NCI-H2171 (cell line): Measurements from ENCODE around the gene CDC42BPA.

Source experiments
- DNase-seq: peaks from one replicate; lab custom pipeline; 2025; lab: John Stamatoyannopoulos, UW

CDC42BPA gene

GRCh38 chr1:226943156-226943555, 375.1 kb downstream of the CDC42BPA start:
- DNase-seq, result no peak

GRCh38 chr1:226942392-226942791, 375.9 kb downstream of the CDC42BPA start:
- DNase-seq, result no peak

GRCh38 chr1:226940806-226941067, 377.6 kb downstream of the CDC42BPA start:
- DNase-seq, result no peak

GRCh38 chr1:226940029-226940805, 378.1 kb downstream of the CDC42BPA start, which contains the start of gene COQ8A:
Gene COQ8A, plus strand, starts transcription at chr1:226940294. Its CDS starts 21,092 bp downstream, at chr1:226961386.
- DNase-seq, result peak; percentile 98
